ENCODE results near the gene YY1.
A peak's percentile ranks its signal among the peaks of the same experiment; 100 is the strongest.

Gene YY1

GRCh38 chr14:100306101-100306997 lies 67.4 kb downstream of the YY1 start, which contains the start of gene SLC25A29 (continued):
- no peak for TF ChIP-seq ZNF140 (tag by site-specific recombination; IDR thresholded peaks at IDR 0.05)
- TF ChIP-seq KLF7 (tag by site-specific recombination; IDR thresholded peaks at IDR 0.05; ENCODE audit: borderline replicate concordance): no peak
- no peak for TF ChIP-seq ZNF214 (tag by site-specific recombination; IDR thresholded peaks at IDR 0.05; ENCODE audit: borderline replicate concordance)
- no peak for TF ChIP-seq TRIM28 (IDR thresholded peaks at IDR 0.05; ENCODE audit: borderline replicate concordance, low read length)
- TF ChIP-seq, protein P1, sequence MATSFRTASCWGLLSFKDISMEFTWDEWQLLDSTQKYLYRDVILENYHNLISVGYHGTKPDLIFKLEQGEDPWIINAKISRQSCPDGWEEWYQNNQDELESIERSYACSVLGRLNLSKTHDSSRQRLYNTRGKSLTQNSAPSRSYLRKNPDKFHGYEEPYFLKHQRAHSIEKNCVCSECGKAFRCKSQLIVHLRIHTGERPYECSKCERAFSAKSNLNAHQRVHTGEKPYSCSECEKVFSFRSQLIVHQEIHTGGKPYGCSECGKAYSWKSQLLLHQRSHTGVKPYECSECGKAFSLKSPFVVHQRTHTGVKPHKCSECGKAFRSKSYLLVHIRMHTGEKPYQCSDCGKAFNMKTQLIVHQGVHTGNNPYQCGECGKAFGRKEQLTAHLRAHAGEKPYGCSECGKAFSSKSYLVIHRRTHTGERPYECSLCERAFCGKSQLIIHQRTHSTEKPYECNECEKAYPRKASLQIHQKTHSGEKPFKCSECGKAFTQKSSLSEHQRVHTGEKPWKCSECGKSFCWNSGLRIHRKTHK (tag by site-specific recombination; IDR thresholded peaks at IDR 0.05): no peak
- no peak for TF ChIP-seq ZNF114 (tag by site-specific recombination; IDR thresholded peaks at IDR 0.05)
- no peak for TF ChIP-seq ZNF16 (tag by site-specific recombination; IDR thresholded peaks at IDR 0.05; ENCODE audit: low read depth)
- TF ChIP-seq, protein P2, sequence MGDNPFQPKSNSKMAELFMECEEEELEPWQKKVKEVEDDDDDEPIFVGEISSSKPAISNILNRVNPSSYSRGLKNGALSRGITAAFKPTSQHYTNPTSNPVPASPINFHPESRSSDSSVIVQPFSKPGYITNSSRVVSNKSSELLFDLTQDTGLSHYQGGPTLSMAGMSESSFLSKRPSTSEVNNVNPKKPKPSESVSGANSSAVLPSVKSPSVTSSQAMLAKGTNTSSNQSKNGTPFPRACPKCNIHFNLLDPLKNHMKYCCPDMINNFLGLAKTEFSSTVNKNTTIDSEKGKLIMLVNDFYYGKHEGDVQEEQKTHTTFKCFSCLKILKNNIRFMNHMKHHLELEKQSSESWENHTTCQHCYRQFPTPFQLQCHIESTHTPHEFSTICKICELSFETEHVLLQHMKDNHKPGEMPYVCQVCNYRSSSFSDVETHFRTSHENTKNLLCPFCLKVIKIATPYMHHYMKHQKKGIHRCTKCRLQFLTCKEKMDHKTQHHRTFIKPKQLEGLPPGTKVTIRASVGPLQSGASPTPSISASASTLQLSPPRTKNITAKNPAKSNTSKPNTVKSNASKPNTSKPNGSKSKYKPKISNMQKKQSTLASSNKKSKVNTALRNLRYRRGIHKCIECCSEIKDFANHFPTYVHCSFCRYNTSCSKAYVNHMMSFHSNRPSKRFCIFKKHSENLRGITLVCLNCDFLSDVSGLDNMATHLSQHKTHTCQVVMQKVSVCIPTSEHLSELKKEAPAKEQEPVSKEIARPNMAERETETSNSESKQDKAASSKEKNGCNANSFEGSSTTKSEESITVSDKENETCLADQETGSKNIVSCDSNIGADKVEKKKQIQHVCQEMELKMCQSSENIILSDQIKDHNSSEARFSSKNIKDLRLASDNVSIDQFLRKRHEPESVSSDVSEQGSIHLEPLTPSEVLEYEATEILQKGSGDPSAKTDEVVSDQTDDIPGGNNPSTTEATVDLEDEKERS (tag by site-specific recombination; IDR thresholded peaks at IDR 0.05): no peak
- no peak for TF ChIP-seq MEIS1 (CRISPR knock-in tag; IDR thresholded peaks at IDR 0.05; ENCODE audit: borderline replicate concordance)
- TF ChIP-seq WT1 (tag by site-specific recombination; IDR thresholded peaks at IDR 0.05): no peak
- TF ChIP-seq ZFP41 (tag by site-specific recombination; IDR thresholded peaks at IDR 0.05; ENCODE audit: borderline replicate concordance): no peak
- 0 out of 2 replicates have a peak, but pooled peaks have one; percentile 71 for TF ChIP-seq ZNF391 (tag by site-specific recombination; IDR thresholded peaks at IDR 0.05; ENCODE audit: borderline replicate concordance, low read depth)
- TF ChIP-seq REPIN1 (tag by site-specific recombination; IDR thresholded peaks at IDR 0.05; ENCODE audit: low read depth): no peak
- no peak for TF ChIP-seq ZNF354C (tag by site-specific recombination; IDR thresholded peaks at IDR 0.05; ENCODE audit: borderline replicate concordance, low read depth)
- no peak for TF ChIP-seq GFI1B (tag by site-specific recombination; IDR thresholded peaks at IDR 0.05)
- TF ChIP-seq, protein P3, sequence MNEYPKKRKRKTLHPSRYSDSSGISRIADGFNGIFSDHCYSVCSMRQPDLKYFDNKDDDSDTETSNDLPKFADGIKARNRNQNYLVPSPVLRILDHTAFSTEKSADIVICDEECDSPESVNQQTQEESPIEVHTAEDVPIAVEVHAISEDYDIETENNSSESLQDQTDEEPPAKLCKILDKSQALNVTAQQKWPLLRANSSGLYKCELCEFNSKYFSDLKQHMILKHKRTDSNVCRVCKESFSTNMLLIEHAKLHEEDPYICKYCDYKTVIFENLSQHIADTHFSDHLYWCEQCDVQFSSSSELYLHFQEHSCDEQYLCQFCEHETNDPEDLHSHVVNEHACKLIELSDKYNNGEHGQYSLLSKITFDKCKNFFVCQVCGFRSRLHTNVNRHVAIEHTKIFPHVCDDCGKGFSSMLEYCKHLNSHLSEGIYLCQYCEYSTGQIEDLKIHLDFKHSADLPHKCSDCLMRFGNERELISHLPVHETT (tag by site-specific recombination; IDR thresholded peaks at IDR 0.05): no peak
- TF ChIP-seq ZNF521 (tag by site-specific recombination; IDR thresholded peaks at IDR 0.05): no peak
- no peak for TF ChIP-seq ZNF837 (tag by site-specific recombination; IDR thresholded peaks at IDR 0.05)
- no peak for TF ChIP-seq ZNF426 (tag by site-specific recombination; IDR thresholded peaks at IDR 0.05)
- TF ChIP-seq, protein P4, sequence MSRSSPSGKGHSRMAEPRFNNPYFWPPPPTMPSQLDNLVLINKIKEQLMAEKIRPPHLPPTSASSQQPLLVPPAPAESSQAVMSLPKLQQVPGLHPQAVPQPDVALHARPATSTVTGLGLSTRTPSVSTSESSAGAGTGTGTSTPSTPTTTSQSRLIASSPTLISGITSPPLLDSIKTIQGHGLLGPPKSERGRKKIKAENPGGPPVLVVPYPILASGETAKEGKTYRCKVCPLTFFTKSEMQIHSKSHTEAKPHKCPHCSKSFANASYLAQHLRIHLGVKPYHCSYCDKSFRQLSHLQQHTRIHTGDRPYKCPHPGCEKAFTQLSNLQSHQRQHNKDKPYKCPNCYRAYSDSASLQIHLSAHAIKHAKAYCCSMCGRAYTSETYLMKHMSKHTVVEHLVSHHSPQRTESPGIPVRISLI (tag by site-specific recombination; IDR thresholded peaks at IDR 0.05): no peak
- TF ChIP-seq OVOL3 (tag by site-specific recombination; IDR thresholded peaks at IDR 0.05): no peak
- no peak for TF ChIP-seq PRDM2 (tag by site-specific recombination; IDR thresholded peaks at IDR 0.05; ENCODE audit: borderline replicate concordance)
- no peak for TF ChIP-seq ZNF2 (tag by site-specific recombination; IDR thresholded peaks at IDR 0.05)
- TF ChIP-seq ZSCAN16 (tag by site-specific recombination; IDR thresholded peaks at IDR 0.05): no peak
- no peak for TF ChIP-seq ZNF366 (tag by site-specific recombination; conservative IDR thresholded peaks at IDR 0.05)

Measured in HEK293 (cell line).